Measurements from ENCODE around the gene BDKRB1. TPM values are rescaled to one million over a fixed set of nuclear protein-coding genes. Genes with fewer than 3 reads are reported as not detected.

BDKRB1 gene
- total RNA-seq, 4 donors from 2014 or later = 0.91 to 5.4 (median 1.8) TPM

DNA sequence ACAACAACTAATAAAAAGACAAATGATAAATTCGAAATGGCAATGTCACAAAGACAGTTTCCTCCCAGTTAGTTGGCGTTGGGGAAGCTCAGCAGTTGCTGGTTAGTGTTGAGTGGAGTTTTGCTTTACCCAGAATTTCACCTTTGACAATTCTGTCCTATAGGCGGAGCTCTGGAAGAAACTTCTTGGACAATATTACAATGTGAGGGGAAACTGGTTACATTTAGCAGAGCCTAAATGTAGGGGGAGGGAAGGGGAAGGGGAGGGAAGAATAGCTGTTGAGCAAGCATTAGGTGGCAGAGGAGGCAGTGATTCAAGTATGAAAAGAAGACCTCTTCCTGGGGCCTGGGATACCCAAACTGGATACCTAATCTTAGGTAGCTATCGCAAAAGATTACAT lies 51.4 kb downstream of the BDKRB1 start:
- WGBS, 2 donors = 86 to 88% methylated on average over 4 of the region's 4 CpGs
- TF ChIP-seq, protein P1, sequence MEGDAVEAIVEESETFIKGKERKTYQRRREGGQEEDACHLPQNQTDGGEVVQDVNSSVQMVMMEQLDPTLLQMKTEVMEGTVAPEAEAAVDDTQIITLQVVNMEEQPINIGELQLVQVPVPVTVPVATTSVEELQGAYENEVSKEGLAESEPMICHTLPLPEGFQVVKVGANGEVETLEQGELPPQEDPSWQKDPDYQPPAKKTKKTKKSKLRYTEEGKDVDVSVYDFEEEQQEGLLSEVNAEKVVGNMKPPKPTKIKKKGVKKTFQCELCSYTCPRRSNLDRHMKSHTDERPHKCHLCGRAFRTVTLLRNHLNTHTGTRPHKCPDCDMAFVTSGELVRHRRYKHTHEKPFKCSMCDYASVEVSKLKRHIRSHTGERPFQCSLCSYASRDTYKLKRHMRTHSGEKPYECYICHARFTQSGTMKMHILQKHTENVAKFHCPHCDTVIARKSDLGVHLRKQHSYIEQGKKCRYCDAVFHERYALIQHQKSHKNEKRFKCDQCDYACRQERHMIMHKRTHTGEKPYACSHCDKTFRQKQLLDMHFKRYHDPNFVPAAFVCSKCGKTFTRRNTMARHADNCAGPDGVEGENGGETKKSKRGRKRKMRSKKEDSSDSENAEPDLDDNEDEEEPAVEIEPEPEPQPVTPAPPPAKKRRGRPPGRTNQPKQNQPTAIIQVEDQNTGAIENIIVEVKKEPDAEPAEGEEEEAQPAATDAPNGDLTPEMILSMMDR (IDR thresholded peaks at IDR 0.05) = no peak
- no peak for TF ChIP-seq POLR2A (IDR thresholded peaks at IDR 0.05)
- no peak overlapping the region for H3K4me3 ChIP-seq (ENCODE audit: low read depth, poor library complexity, severe bottlenecking)
- intact Hi-C loops (cut with DNase I; ENCODE audit: low total_unique reads) = no loop called here
- no peak for DNase-seq (ENCODE audit: low spot score in 2 of 2)

DNA sequence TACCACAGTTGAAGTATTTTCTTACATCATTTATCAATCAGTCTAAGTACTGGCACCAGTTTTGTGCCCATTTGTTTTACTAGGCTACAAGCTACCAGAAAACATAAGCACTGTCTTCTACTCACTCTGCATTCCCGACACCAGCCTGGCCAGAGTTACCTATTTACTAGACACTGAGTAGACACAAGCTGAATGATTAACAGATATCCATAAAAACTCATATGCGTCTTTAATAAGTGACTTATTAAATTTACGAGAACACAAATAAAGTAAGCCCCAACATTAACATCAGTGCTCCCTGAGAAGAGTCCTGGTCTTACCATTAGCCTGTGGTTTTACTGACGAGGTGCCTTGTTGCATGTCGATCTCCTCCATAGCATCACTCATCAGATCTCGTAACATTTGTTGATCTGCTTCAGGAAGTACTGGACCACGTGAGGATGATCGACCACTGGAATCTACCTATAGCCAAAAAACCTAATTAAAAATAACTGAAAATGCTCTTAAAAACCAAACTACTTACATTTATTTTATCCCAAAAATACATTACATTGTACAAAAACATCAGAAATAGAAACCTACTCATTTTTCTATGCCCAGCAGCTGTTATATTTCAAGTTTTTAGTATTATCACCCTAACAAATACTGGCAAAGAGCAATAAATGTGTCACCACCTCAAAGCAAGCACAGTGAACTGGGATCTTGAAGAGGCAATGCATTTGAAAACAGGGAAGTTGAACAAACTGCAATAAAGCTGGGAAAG lies 53.3 kb downstream of the BDKRB1 start:
- H3K4me3 ChIP-seq (ENCODE audit: low read depth, poor library complexity, severe bottlenecking) = no peak overlapping the region
- DNase-seq (ENCODE audit: low spot score in 2 of 2) = no peak
- WGBS, 2 donors = 90 to 94% methylated on average over 8 of the region's 8 CpGs
- intact Hi-C loops (cut with DNase I; ENCODE audit: low total_unique reads) = no loop called here
- TF ChIP-seq, protein P1 (IDR thresholded peaks at IDR 0.05) = no peak

DNA sequence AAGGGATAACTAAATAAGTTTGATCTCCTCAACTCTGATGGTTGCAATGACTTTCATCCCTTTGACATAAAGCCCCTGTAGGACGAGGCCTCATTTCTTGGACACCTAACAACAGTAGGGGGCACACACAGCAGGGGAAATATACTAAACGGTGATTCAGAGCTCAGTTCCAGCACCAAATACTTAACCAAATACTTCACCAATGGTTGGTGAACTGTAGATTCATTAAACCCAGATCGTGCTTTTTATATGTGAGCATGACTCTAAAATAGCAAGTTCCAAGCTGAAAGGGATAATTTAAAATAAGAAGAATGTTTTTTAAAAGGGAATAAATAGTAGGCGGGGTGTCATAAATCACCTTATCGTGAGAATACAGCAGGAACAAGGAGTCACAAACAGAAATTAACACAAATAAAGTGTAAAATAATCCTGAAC lies 53.9 kb downstream of the BDKRB1 start:
- H3K4me3 ChIP-seq (ENCODE audit: low read depth, poor library complexity, severe bottlenecking) = no peak overlapping the region
- DNase-seq (ENCODE audit: low spot score in 2 of 2) = no peak
- TF ChIP-seq POLR2A (IDR thresholded peaks at IDR 0.05) = no peak
- TF ChIP-seq, protein P1 (IDR thresholded peaks at IDR 0.05) = no peak
- intact Hi-C loops (cut with DNase I; ENCODE audit: low total_unique reads) = no loop called here
- WGBS, 2 donors = 66 to 73% methylated on average over 5 of the region's 5 CpGs

DNA sequence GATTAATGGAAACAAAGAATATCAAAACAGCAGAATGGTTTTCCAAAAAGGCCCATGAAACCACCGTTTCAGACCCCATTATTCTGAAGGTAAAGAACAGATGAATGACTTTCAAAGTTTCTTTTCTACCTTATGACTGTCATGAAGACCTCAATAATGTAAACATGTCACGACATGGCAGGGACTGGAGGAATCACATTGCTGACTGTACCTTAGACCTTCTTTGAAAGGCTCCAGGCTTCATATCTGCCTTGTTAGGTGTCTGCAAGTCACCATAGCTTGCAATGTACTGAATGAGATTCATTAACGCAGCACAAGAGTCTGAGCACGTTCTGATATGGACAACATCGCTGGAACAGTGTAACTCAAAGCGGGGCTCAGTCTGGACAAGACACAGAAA lies 54.9 kb downstream of the BDKRB1 start:
- WGBS, 2 donors = 86 to 93% methylated on average over 6 of the region's 6 CpGs
- intact Hi-C loops (cut with DNase I; ENCODE audit: low total_unique reads) = no loop called here
- DNase-seq (ENCODE audit: low spot score in 2 of 2) = no peak
- H3K4me3 ChIP-seq (ENCODE audit: low read depth, poor library complexity, severe bottlenecking) = no peak overlapping the region
- TF ChIP-seq POLR2A (IDR thresholded peaks at IDR 0.05) = no peak
- TF ChIP-seq, protein P1 (IDR thresholded peaks at IDR 0.05) = no peak

Other genes with a start within 250 kb of the BDKRB1 start
- gene C14orf132, start 216.8 kb upstream of the BDKRB1 start, total RNA-seq = 10 to 100 TPM in 3 of 4 donors, 1 to 10 TPM in 1; 9.6 to 24.9 (median 16.6) TPM
- 10 to 100 TPM in 2 of 4 donors, 1 to 10 TPM in 2; 8.3 to 14.8 (median 9.4) TPM for gene BDKRB2, start 51.4 kb upstream of the BDKRB1 start, total RNA-seq
- gene ATG2B, start 107.1 kb downstream of the BDKRB1 start, total RNA-seq = 10 to 100 TPM; 23.8 to 44.8 (median 30.9) TPM
- gene GSKIP, start 107.3 kb downstream of the BDKRB1 start, total RNA-seq = 10 to 100 TPM; 22.6 to 37.1 (median 27.4) TPM
- gene AK7, start 135.9 kb downstream of the BDKRB1 start, total RNA-seq = 10 to 100 TPM in 3 of 4 donors, 1 to 10 TPM in 1; 9.8 to 22.5 (median 11.7) TPM
- gene PAPOLA, start 246.2 kb downstream of the BDKRB1 start, total RNA-seq = 10 to 100 TPM; 66.1 to 91.4 (median 76.0) TPM

All from lower leg skin (tissue), 4 donors.